ENCODE results near the gene DCXR. TPM values are rescaled to one million over a fixed set of nuclear protein-coding genes. Genes with fewer than 3 reads are reported as not detected.

The DCXR gene
- total RNA-seq, 6 donors from 2014 or later, result 122 to 358 (median 211) TPM

- no peaks in the 10 kb centered on the region for H3K27me3 ChIP-seq
- WGBS, 2 donors, result 88 to 93% methylated on average over 9 to 12 of the region's 17 CpGs
- peaks cover 0 to 16% (median 7%) of the 10 kb centered on the region in 4 donors for H3K4me1 ChIP-seq
- H3K36me3 ChIP-seq, result peaks cover 0 to 6% (median 4%) of the 10 kb centered on the region in 4 donors
- no peaks in the 10 kb centered on the region for H3K9me3 ChIP-seq
- H3K27ac ChIP-seq, result no peak overlapping the region
- H3K4me3 ChIP-seq, result no peak overlapping the region
- DNase-seq (peak in 1 of 2 donors; percentile 53), ATAC-seq (ENCODE audit: low FRiP score in 2 of 2) (no peak)
- TF ChIP-seq POLR2A (IDR thresholded peaks at IDR 0.05) (no peak), EP300 (IDR thresholded peaks at IDR 0.05) (no peak), POLR2AphosphoS5 (IDR thresholded peaks at IDR 0.05) (no peak), CTCF (IDR thresholded peaks at IDR 0.05) (no peak)
Measured at GRCh38 chr17:82001571-82002056, 35.9 kb downstream of the DCXR start.

GRCh38 chr17:82000803-82001570 lies 36.5 kb downstream of the DCXR start:
- ATAC-seq (ENCODE audit: low FRiP score in 2 of 2), result no peak
- Histone ChIP-seq H3K36me3 (peaks cover 0 to 10% (median 8%) of the 10 kb centered on the region in 4 donors), H3K9me3 (no peaks in the 10 kb centered on the region), H3K4me3 (no peak overlapping the region), H3K27me3 (no peaks in the 10 kb centered on the region), H3K27ac (peak overlapping the region in 1 of 4 donors; percentile 21), H3K4me1 (peaks cover 0 to 16% (median 7%) of the 10 kb centered on the region in 4 donors)
- 81 to 85% methylated on average over 13 to 19 of the region's 32 CpGs for WGBS, 2 donors
- no peak for TF ChIP-seq POLR2AphosphoS5 (IDR thresholded peaks at IDR 0.05)
- TF ChIP-seq POLR2A (IDR thresholded peaks at IDR 0.05), result no peak
- TF ChIP-seq CTCF (IDR thresholded peaks at IDR 0.05), result no peak
- no peak for TF ChIP-seq EP300 (IDR thresholded peaks at IDR 0.05)
- DNase-seq, result peak in 1 of 2 donors; percentile 82

GRCh38 chr17:81999976-82000802 lies 37.3 kb downstream of the DCXR start:
- WGBS, 2 donors, result 74 to 79% methylated on average over 22 to 36 of the region's 36 CpGs
- H3K4me3 ChIP-seq, result no peak overlapping the region
- DNase-seq (peak in 1 of 2 donors; percentile 79), ATAC-seq (ENCODE audit: low FRiP score in 2 of 2) (peak in 1 of 2 donors; percentile 2)
- TF ChIP-seq POLR2A (IDR thresholded peaks at IDR 0.05) (no peak), POLR2AphosphoS5 (IDR thresholded peaks at IDR 0.05) (no peak), EP300 (IDR thresholded peaks at IDR 0.05) (no peak), CTCF (IDR thresholded peaks at IDR 0.05) (no peak)
- H3K36me3 ChIP-seq, result peaks cover 0 to 10% (median 8%) of the 10 kb centered on the region in 4 donors
- H3K27me3 ChIP-seq, result no peaks in the 10 kb centered on the region
- H3K27ac ChIP-seq, result peak overlapping the region in 2 of 4 donors; percentile 24 to 65
- H3K4me1 ChIP-seq, result peaks cover 0 to 20% (median 9%) of the 10 kb centered on the region in 4 donors
- H3K9me3 ChIP-seq, result no peaks in the 10 kb centered on the region

- Histone ChIP-seq H3K9me3 (no peaks in the 10 kb centered on the region), H3K27ac (peak overlapping the region in 2 of 4 donors; percentile 24 to 65), H3K4me1 (peaks cover 0 to 25% (median 16%) of the 10 kb centered on the region in 4 donors), H3K36me3 (peaks cover 0 to 10% (median 8%) of the 10 kb centered on the region in 4 donors), H3K4me3 (no peak overlapping the region), H3K27me3 (no peaks in the 10 kb centered on the region)
- DNase-seq (peak; percentile 80 to 87), ATAC-seq (ENCODE audit: low FRiP score in 2 of 2) (peak in 1 of 2 donors; percentile 69)
- TF ChIP-seq EP300 (IDR thresholded peaks at IDR 0.05) (peak in 1 of 4 donors; percentile 30), POLR2A (IDR thresholded peaks at IDR 0.05) (peak in 1 of 4 donors; percentile 27), CTCF (IDR thresholded peaks at IDR 0.05) (no peak), POLR2AphosphoS5 (IDR thresholded peaks at IDR 0.05) (no peak)
- 80 to 82% methylated on average over 12 of the region's 12 CpGs for WGBS, 2 donors
Measured at GRCh38 chr17:81999587-81999975, 37.9 kb downstream of the DCXR start.

All from upper lobe of left lung (tissue), 6 donors.